Testis (tissue), 2 donors: ENCODE measurements around the gene CHAC2.

Experiments
- POLR2A ChIP-seq: fragments of 450-650 bp; IDR thresholded peaks from one replicate; pipeline ENCODE4 v1.6.1; 2017; ENCODE audit warnings: antibody characterized with exemption, mild to moderate bottlenecking, moderate library complexity
- TF ChIP-seq, protein P1 (sequence below), 3 experiments: fragments of 450-650 bp in 2 of 3; fragments of 200-600 bp in 1 of 3; sonication (generic) in 1 of 3; IDR thresholded peaks; one replicate each; pipeline ENCODE4 v1.5.1; 2016 to 2019; ENCODE audit warnings: antibody characterized with exemption in 3 of 3, mild to moderate bottlenecking in 2 of 3, moderate library complexity in 1 of 3

GRCh38 chr2:53753041-53753440 is 14.6 kb upstream of the CHAC2 start:
- TF ChIP-seq, protein P1, sequence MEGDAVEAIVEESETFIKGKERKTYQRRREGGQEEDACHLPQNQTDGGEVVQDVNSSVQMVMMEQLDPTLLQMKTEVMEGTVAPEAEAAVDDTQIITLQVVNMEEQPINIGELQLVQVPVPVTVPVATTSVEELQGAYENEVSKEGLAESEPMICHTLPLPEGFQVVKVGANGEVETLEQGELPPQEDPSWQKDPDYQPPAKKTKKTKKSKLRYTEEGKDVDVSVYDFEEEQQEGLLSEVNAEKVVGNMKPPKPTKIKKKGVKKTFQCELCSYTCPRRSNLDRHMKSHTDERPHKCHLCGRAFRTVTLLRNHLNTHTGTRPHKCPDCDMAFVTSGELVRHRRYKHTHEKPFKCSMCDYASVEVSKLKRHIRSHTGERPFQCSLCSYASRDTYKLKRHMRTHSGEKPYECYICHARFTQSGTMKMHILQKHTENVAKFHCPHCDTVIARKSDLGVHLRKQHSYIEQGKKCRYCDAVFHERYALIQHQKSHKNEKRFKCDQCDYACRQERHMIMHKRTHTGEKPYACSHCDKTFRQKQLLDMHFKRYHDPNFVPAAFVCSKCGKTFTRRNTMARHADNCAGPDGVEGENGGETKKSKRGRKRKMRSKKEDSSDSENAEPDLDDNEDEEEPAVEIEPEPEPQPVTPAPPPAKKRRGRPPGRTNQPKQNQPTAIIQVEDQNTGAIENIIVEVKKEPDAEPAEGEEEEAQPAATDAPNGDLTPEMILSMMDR (IDR thresholded peaks at IDR 0.05): no peak
- no peak for TF ChIP-seq POLR2A
